GM20000 (cell line): Measurements from ENCODE around the gene PLA2G6.
"Not testable (repeated sequence)": the region's sequence is repeated elsewhere in the genome, so short reads cannot be mapped to it uniquely, and the experiment has no call there.

Experiments used
- DNase-seq: peaks from one replicate; pipeline ENCODE4 v3.0.0; 2012; ENCODE audit warnings: low spot score
- TF ChIP-seq, protein P1 (sequence below): IDR thresholded peaks from 2 replicates; pipeline ENCODE4 v1.5.1; 2012; ENCODE audit warnings: mild to moderate bottlenecking, control low read depth; ENCODE audit errors: extremely low read depth, missing control alignments

The PLA2G6 gene

GRCh38 chr22:38162881-38163843 lies 18.5 kb downstream of the PLA2G6 start:
- no peak for DNase-seq
- TF ChIP-seq, protein P1, sequence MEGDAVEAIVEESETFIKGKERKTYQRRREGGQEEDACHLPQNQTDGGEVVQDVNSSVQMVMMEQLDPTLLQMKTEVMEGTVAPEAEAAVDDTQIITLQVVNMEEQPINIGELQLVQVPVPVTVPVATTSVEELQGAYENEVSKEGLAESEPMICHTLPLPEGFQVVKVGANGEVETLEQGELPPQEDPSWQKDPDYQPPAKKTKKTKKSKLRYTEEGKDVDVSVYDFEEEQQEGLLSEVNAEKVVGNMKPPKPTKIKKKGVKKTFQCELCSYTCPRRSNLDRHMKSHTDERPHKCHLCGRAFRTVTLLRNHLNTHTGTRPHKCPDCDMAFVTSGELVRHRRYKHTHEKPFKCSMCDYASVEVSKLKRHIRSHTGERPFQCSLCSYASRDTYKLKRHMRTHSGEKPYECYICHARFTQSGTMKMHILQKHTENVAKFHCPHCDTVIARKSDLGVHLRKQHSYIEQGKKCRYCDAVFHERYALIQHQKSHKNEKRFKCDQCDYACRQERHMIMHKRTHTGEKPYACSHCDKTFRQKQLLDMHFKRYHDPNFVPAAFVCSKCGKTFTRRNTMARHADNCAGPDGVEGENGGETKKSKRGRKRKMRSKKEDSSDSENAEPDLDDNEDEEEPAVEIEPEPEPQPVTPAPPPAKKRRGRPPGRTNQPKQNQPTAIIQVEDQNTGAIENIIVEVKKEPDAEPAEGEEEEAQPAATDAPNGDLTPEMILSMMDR: no peak

DNA sequence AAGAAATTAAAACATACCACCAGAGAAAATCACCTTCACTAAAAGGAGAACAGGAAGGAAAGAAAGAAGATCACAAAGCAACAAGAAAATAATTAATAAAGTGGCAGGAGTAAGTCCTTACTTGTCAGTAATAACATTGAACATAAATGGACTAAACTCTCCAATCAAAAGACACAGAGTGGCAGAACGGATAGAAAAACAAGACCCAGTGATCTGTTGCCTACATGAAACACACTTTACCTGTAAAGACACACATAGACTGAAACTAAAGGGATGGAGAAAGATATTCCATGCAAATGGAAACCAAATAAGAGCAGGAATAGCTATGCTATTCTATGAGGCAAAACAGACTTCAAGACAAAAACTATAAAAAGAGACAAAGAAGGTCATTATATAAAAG lies 25.9 kb downstream of the PLA2G6 start:
- no peak for DNase-seq
- TF ChIP-seq, protein P1: no peak

DNA sequence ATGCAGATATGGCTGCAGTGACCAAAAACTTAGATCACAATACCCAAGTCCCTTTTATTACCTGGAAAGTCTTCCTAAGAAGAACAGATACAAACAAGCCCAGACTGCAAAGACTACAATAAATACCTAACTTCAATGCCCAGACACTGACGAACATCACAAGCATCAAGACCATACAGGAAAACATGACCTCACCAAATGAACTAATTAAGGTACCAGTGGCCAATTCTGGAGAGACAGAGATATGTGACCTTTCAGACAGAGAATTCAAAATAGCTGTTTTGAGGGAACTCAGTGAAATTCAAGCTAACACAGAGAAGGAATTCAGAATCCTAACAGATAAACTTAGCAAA lies 27.1 kb downstream of the PLA2G6 start:
- not testable (repeated sequence) for DNase-seq

GRCh38 chr22:38153821-38154562 lies 27.6 kb downstream of the PLA2G6 start:
- DNase-seq: no peak
- TF ChIP-seq, protein P1: no peak

DNA sequence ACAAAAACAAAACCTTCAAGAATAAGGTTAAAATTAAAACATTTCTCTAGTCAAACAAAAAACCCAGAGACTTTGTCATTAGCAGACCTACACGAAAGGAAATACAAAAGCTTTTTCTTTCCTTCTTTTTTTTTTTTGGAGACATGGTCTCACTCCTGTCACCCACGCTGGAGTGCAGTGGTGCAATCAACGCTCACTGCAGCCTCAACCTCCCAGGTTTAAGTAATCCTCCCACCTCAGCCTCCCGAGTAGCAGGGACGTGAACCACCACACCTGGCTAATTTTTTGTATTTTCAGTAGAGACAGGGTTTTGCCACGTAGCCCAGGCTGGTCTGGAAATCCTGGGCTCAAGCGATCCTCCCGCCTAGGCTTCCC lies 30.5 kb downstream of the PLA2G6 start:
- TF ChIP-seq, protein P1: no peak
- no peak for DNase-seq

DNA sequence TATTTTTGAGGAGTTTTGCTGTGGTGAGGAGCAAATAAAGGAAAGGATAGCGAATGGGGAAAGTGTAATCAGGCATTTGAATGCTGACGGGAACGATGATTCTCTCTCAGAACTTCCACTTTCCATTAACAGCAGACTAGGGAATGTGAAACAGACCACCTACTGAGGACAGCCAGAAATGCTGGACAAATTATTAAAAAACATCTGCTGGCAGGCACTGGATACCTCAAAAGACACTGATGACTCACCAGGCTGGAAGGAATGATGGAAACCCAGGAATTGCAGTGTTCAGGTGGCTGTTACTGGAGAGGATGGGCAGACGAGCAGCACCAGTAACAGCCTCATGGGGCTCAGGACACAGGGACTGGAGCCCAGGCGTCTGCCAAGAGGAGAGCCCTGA lies 33.4 kb downstream of the PLA2G6 start:
- TF ChIP-seq, protein P1: no peak
- DNase-seq: no peak

GRCh38 chr22:38146166-38146565 lies 35.5 kb downstream of the PLA2G6 start:
- not testable (repeated sequence) for DNase-seq

GRCh38 chr22:38144025-38144405 lies 37.6 kb downstream of the PLA2G6 start:
- DNase-seq: no peak
- TF ChIP-seq, protein P1: no peak
